K562 (cell line): ENCODE measurements around the gene UBE2D2. TPM values are rescaled to one million over a fixed set of nuclear protein-coding genes. Genes with fewer than 3 reads are reported as not detected.

Experiments used
- ATAC-seq: fragments of 200-7000 bp; cut with Tn5 transposase; 3 replicates; pipeline ENCODE4 v1.9.1; 2020; ENCODE audit warnings: moderate library complexity
- BruUV-seq: library from RNA; stranded (reverse); fragments of 400-500 nt; replicated peaks from 2 replicates; lab custom pipeline; 2021; lab: Mats Ljungman, UMichigan
- CTCF ChIA-PET: fragments of 300-600 bp; formaldehyde crosslinking; extraction: SDS; loops from one replicate; lab custom pipeline; 2021; ENCODE audit warnings: low intra/inter-chr PET ratio; lab: Yijun Ruan, JAX
- POLR2A ChIA-PET: fragments of 300-600, 350-650 bp; sonication (Branson Sonifier 250); formaldehyde crosslinking; extraction: SDS; loops from one replicate; lab custom pipeline; 2021; ENCODE audit warnings: antibody characterized with exemption, inconsistent platforms; lab: Yijun Ruan, JAX
- DNase-seq, 4 experiments: peaks; one replicate each; pipeline versions ENCODE4 v3.0.0 to v3.0.0-alpha.2; 2011 to 2018; ENCODE audit warnings: low spot score in 3 of 4, mixed read lengths in 3 of 4; ENCODE audit errors: extremely low read depth in 1 of 4
- FAIRE-seq: peaks from 2 replicates; lab custom pipeline; 2011; peaks lifted over from hg19 to GRCh38; lab: Jason Lieb, UNC
- H2AFZ ChIP-seq: 2 replicates; pipeline ENCODE4 v1.6.0; 2011; ENCODE audit warnings: low read depth, low read length, control low read depth, inconsistent platforms
- H3K27ac ChIP-seq: fragments of 200-600 bp; 3 replicates; pipeline ENCODE4 v1.8.0; 2011; ENCODE audit warnings: low read depth, mild to moderate bottlenecking, control low read depth, inconsistent platforms, low read length, moderate library complexity, mixed read lengths; ENCODE audit errors: extremely low read depth
- H3K27me3 ChIP-seq, 2 experiments: fragments of 300-600 bp in 1 of 2; 2 replicates in 1 of 2; 3 replicates in 1 of 2; pipeline versions ENCODE4 v1.6.0 to v1.8.0; 2011; ENCODE audit warnings: inconsistent platforms in 2 of 2, low read length in 2 of 2, mild to moderate bottlenecking in 1 of 2, mixed read lengths in 1 of 2, moderate library complexity in 1 of 2; ENCODE audit not compliant: control insufficient read depth in 2 of 2, insufficient read depth in 2 of 2
- H3K36me3 ChIP-seq: fragments of 300-600 bp; 3 replicates; pipeline ENCODE4 v1.8.0; 2011; ENCODE audit warnings: mild to moderate bottlenecking, low read length, inconsistent platforms; ENCODE audit not compliant: control insufficient read depth, insufficient read depth
- H3K4me1 ChIP-seq, 2 experiments: fragments of 200-600 bp in 1 of 2; replicated peaks in 1 of 2; 2 replicates in 1 of 2; 3 replicates in 1 of 2; pipeline versions ENCODE4 v1.5.1 to v1.8.0; 2011; ENCODE audit warnings: inconsistent platforms in 2 of 2, low read length in 2 of 2, mild to moderate bottlenecking in 1 of 2, mixed read lengths in 1 of 2, moderate library complexity in 1 of 2; ENCODE audit not compliant: control insufficient read depth in 2 of 2, insufficient read depth in 2 of 2
- H3K4me2 ChIP-seq: 2 replicates; pipeline ENCODE4 v1.6.1; 2011; ENCODE audit warnings: low read length, control low read depth, inconsistent platforms, mixed read lengths; ENCODE audit not compliant: insufficient read depth
- H3K4me3 ChIP-seq: fragments of 200-600 bp; sonication (generic), shearing (Covaris generic); 2 replicates; pipeline ENCODE4 v1.5.1; 2016; ENCODE audit warnings: control low read depth, inconsistent platforms
- H3K79me2 ChIP-seq: fragments of 200-600 bp; 3 replicates; pipeline ENCODE4 v1.8.0; 2011; ENCODE audit warnings: low read length, inconsistent platforms; ENCODE audit not compliant: control insufficient read depth, insufficient read depth
- H3K9ac ChIP-seq, 2 experiments: 2 replicates each; pipeline versions ENCODE4 v1.6.0 to v1.6.1; 2011; ENCODE audit warnings: low read depth in 2 of 2, low read length in 2 of 2, control low read depth in 1 of 2, inconsistent platforms in 1 of 2, mild to moderate bottlenecking in 1 of 2, mixed read lengths in 1 of 2; ENCODE audit not compliant: insufficient read depth in 1 of 2
- H3K9me1 ChIP-seq: one replicate; pipeline ENCODE4 v1.6.0; 2011; ENCODE audit warnings: inconsistent platforms, mild to moderate bottlenecking, low read length, moderate library complexity; ENCODE audit not compliant: control insufficient read depth, insufficient read depth
- H3K9me3 ChIP-seq: replicated peaks from 2 replicates; pipeline ENCODE4 v1.5.1; 2011; ENCODE audit warnings: low read depth, low read length, inconsistent platforms; ENCODE audit not compliant: control insufficient read depth, insufficient read depth
- H4K20me1 ChIP-seq: replicated peaks from 2 replicates; pipeline ENCODE4 v1.6.1; 2011; ENCODE audit warnings: low read length, inconsistent platforms, mixed read lengths; ENCODE audit not compliant: control insufficient read depth, insufficient read depth
- BACH1 ChIP-seq: fragments of 200-800 bp; sonication (Bioruptor generic); IDR thresholded peaks from 2 replicates; pipeline ENCODE4 v1.6.1; 2016; ENCODE audit warnings: missing genetic modification characterization, missing compliant biosample characterization
- C11orf30 ChIP-seq: fragments of 450-650 bp; IDR thresholded peaks from 2 replicates; pipeline ENCODE4 v1.6.1; 2016; ENCODE audit warnings: low read depth, mild to moderate bottlenecking
- ETS2 ChIP-seq: IDR thresholded peaks from 2 replicates; pipeline ENCODE4 v1.6.1; 2016; ENCODE audit warnings: borderline replicate concordance, missing genetic modification characterization, mild to moderate bottlenecking, moderate library complexity, missing compliant biosample characterization; ENCODE audit not compliant: poor library complexity, severe bottlenecking
- MCM7 ChIP-seq, 2 experiments: fragments of 450-650 bp; IDR thresholded peaks; 2 replicates each; pipeline ENCODE4 v1.6.1; 2016 to 2018
- NFRKB ChIP-seq: fragments of 450-650 bp; IDR thresholded peaks from 2 replicates; pipeline ENCODE4 v1.6.1; 2016; ENCODE audit warnings: low read depth
- RBM14 ChIP-seq: fragments of 200-400 bp; formaldehyde crosslinking; IDR thresholded peaks from 2 replicates; pipeline ENCODE4 v1.6.1; 2018; ENCODE audit warnings: low read depth, mild to moderate bottlenecking, low read length, moderate library complexity, borderline replicate concordance; ENCODE audit not compliant: insufficient read depth
- ZNF124 ChIP-seq: sonication (generic); formaldehyde crosslinking; IDR thresholded peaks from 2 replicates; pipeline ENCODE4 v1.8.1; 2022; ENCODE audit warnings: missing genetic modification reagents
- ZNF444 ChIP-seq: fragments of 250-450 bp; sonication (Bioruptor Pico); IDR thresholded peaks from 2 replicates; pipeline ENCODE4 v1.4.0; 2020; ENCODE audit warnings: mild to moderate bottlenecking, moderate library complexity
- ZNF561 ChIP-seq: fragments of 450-650 bp; formaldehyde crosslinking; conservative IDR thresholded peaks from 2 replicates; pipeline ENCODE4 v1.4.0; 2020; ENCODE audit warnings: mild to moderate bottlenecking, moderate library complexity
- WGBS: fragments of 100-300 bp; shearing (Covaris generic); methylation state at CpG from one replicate; pipeline ENCODE4 v1.1.6; 2016; ENCODE audit warnings: low coverage, mixed read lengths; ENCODE audit not compliant: insufficient coverage; ENCODE audit errors: missing lambda C conversion rate; 5-methylcytosine and 5-hydroxymethylcytosine counted together
- in situ Hi-C: fragments of 300-500 bp; cut with MboI; formaldehyde crosslinking; loops from 4 replicates; pipeline ENCODE4 v1.15.0; 2018; ENCODE audit warnings: inconsistent platforms, mixed read lengths
- intact Hi-C: fragments of 100-400 bp; cut with micrococcal nuclease; formaldehyde crosslinking; loops from 2 replicates; pipeline ENCODE4 v1.14.2; 2022
- polyA plus RNA-seq, 8 experiments: library from polyadenylated mRNA; depleted of rRNA in 4 of 8; stranded (reverse) in 5 of 8; unstranded in 3 of 8; fragments of >200 nt; fragmentation: Nextera tagmentation in 2 of 8; fragmentation: Illumina TruSeq in 1 of 8; extraction: Ambion mirVana in 2 of 8; extraction: Trizol in 1 of 8; gene quantifications; 2 replicates each; pipeline versions ENCODE4 v1.2.1 to v1.2.3, GENCODE V29; 2011 to 2014; ENCODE audit warnings: inconsistent platforms in 1 of 8, missing spikeins in 1 of 8
- total RNA-seq, 7 experiments: library from RNA; depleted of rRNA in 6 of 7; stranded (reverse); fragments of >200 nt in 6 of 7; fragmentation: Illumina TruSeq in 2 of 7; extraction: Trizol in 2 of 7; gene quantifications; 2 replicates each; pipeline versions ENCODE4 v1.2.1 to v1.2.3, GENCODE V29; 2011 to 2021; ENCODE audit warnings: low replicate concordance in 1 of 7
- TF ChIP-seq, protein P1 (sequence below): fragments of 450-650 bp; conservative IDR thresholded peaks from 2 replicates; pipeline ENCODE4 v1.6.1; 2016; ENCODE audit warnings: missing genetic modification characterization, low read depth, mild to moderate bottlenecking, control low read depth, missing compliant biosample characterization
- TF ChIP-seq, protein P2 (sequence below), 2 experiments: fragments of 450-650 bp in 1 of 2; IDR thresholded peaks; 2 replicates each; pipeline ENCODE4 v1.6.1; 2011 to 2017; ENCODE audit warnings: low read depth in 2 of 2, antibody characterized with exemption in 1 of 2, borderline replicate concordance in 1 of 2, low read length in 1 of 2, mild to moderate bottlenecking in 1 of 2, mixed read lengths in 1 of 2; ENCODE audit not compliant: control insufficient read depth in 1 of 2

Gene UBE2D2
- total and polyA plus RNA-seq, 9 of the 15 experiments (the other 6 are each of a cell fraction or from before 2014, with no cell fraction given), result 53.6 to 198 (median 122) TPM

DNA sequence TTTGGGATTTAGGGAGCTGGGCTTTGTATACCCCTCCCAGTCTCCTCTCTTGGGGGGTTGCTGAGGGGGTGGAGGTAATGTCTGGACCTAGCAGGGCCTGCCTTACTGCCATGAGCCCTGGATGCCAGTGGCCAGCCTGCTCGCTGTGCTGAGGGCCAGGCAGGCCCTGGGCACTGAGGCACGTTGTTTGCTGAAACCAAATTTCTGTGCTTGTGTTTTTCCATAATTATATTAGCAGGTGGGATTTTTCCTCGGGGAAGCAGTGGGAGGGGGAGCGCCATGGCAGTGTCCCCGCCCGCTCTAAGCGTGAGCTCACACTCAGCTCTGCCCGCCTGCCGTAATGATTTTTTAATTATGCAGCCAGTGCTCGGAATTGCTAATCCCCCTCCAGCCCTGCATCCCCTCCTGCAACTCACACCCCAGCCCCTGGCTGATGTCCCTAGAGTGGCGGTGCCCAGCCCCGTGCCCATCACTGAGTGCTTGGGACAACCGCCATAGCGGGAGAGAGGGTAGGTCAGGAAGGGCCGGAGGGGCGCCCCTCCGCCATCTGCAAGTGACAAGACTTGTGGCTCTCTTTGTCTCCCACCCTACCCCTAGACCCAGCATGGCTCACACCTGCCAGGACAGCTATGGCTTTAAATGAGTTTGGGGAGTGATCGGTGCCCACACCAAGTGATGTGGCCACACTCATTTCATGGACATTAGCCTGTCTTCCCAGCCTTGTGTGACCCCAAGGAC lies 108.0 kb downstream of the UBE2D2 start (continued):
- no peak for TF ChIP-seq MCM7 (IDR thresholded peaks at IDR 0.05)
- peak; percentile 6; the same call in 1 of the 2 replicates for TF ChIP-seq BACH1 (tag)
- 0 out of 2 replicates have a peak, but pooled peaks have one; percentile 67 for TF ChIP-seq NFRKB

DNA sequence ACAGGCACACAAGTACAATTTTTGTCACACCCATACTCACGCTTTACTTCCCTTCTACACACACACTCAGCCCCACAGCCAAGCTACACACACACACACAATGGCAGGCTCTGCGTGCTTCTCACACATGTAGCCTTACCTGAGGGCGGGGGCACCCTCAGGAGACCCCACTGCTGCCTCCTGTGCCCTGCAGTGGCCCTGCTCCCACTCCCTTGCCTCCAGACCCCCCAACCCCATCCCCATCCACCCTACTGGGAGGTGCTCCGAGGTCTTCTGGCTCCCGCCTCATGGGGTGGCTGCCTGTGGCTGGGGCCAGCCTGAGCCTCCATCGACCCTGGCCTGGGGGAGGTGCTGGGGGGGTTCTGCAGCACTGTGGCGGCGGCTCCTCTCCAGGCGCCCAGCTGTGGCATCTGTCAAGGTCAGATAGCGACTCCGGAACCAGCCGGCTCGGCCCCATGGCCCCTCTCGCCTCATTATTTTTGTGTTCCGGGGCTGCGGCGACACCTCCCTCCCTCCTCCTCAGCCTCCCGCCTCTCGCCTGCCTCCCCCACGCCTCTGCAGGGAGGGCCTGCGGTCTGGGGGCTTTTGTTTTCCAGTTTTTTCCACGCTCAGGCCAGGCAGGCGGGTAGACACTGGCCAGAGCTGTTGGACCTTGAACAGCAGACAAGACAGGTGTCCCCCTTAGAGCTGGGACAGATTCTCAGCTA lies 108.7 kb downstream of the UBE2D2 start:
- Histone ChIP-seq H2AFZ (no peak overlapping the region), H3K27me3 (no peaks in the 10 kb centered on the region), H3K9me3 (no peaks in the 10 kb centered on the region), H3K27ac (peak overlapping the region; percentile 95), H3K79me2 (peaks cover 99% of the 10 kb centered on the region), H3K9ac (peak overlapping the region; percentile 82 to 92), H3K4me1 (peaks cover 74 to 84% of the 10 kb centered on the region in 2 experiments), H3K4me2 (peak overlapping the region; percentile 92), H3K4me3 (peak overlapping the region; percentile 39), H3K36me3 (peaks cover 62% of the 10 kb centered on the region; the same call in 2 of the 3 replicates), H4K20me1 (peaks cover 34% of the 10 kb centered on the region; the same call in 1 of the 2 replicates), H3K9me1 (peaks cover 7% of the 10 kb centered on the region)
- peak; percentile 93 to 98 (median 95) for DNase-seq
- under 1% methylated on average over 14 of the region's 23 CpGs for WGBS
- FAIRE-seq, result peak; percentile 92
- TSS peak; percentile 85 for BruUV-seq
- ChIA-PET CTCF (interaction anchor here (0.8 kb wide), 1 partner anchor 25 kb away, joined by 3 read pairs; no protein-coding TSS in a partner anchor), POLR2A (interaction anchor here (0.6 to 5.0 kb wide), 6 partner anchors 11 to 1804 kb away, joined by 3 to 33 read pairs (median 6); no protein-coding TSS in a partner anchor)
- in situ Hi-C loops, result no loop called here
- intact Hi-C loops, result loop anchor here (1.0 to 2.0 kb wide), 3 partner anchors 21 to 35 kb away; partner anchors contain the start of gene CXXC5
- peak; percentile 84 for ATAC-seq
- TF ChIP-seq ZNF444 (no peak), ZNF124 (no peak), ZNF561 (CRISPR knock-in tag) (no peak), RBM14 (no peak), ETS2 (tag) (no peak), C11orf30 (no peak)
- TF ChIP-seq, protein P1, sequence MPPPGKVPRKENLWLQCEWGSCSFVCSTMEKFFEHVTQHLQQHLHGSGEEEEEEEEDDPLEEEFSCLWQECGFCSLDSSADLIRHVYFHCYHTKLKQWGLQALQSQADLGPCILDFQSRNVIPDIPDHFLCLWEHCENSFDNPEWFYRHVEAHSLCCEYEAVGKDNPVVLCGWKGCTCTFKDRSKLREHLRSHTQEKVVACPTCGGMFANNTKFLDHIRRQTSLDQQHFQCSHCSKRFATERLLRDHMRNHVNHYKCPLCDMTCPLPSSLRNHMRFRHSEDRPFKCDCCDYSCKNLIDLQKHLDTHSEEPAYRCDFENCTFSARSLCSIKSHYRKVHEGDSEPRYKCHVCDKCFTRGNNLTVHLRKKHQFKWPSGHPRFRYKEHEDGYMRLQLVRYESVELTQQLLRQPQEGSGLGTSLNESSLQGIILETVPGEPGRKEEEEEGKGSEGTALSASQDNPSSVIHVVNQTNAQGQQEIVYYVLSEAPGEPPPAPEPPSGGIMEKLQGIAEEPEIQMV (tag), result no peak
- TF ChIP-seq, protein P2, sequence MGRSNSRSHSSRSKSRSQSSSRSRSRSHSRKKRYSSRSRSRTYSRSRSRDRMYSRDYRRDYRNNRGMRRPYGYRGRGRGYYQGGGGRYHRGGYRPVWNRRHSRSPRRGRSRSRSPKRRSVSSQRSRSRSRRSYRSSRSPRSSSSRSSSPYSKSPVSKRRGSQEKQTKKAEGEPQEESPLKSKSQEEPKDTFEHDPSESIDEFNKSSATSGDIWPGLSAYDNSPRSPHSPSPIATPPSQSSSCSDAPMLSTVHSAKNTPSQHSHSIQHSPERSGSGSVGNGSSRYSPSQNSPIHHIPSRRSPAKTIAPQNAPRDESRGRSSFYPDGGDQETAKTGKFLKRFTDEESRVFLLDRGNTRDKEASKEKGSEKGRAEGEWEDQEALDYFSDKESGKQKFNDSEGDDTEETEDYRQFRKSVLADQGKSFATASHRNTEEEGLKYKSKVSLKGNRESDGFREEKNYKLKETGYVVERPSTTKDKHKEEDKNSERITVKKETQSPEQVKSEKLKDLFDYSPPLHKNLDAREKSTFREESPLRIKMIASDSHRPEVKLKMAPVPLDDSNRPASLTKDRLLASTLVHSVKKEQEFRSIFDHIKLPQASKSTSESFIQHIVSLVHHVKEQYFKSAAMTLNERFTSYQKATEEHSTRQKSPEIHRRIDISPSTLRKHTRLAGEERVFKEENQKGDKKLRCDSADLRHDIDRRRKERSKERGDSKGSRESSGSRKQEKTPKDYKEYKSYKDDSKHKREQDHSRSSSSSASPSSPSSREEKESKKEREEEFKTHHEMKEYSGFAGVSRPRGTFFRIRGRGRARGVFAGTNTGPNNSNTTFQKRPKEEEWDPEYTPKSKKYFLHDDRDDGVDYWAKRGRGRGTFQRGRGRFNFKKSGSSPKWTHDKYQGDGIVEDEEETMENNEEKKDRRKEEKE (IDR thresholded peaks at IDR 0.05; ENCODE audit: borderline replicate concordance in 1 of 2, control insufficient read depth in 1 of 2, low read depth in 2 of 2, low read length in 1 of 2), result peak in 1 of 2 experiments; percentile 81; a peak in 2 of 4 replicates
